Stimulated activated CD8-positive, alpha-beta memory T cell treated with anti-CD3 and anti-CD28 coated beads, Interleukin-7, amount 100 ng/mL, for 1 hour (primary cell): ENCODE results near the gene PUM2.
A peak's percentile ranks its signal among the peaks of the same experiment; 100 is the strongest.
"Not testable (repeated sequence)": the region's sequence is repeated elsewhere in the genome, so short reads cannot be mapped to it uniquely, and the experiment has no call there.

Experiments
- DNase-seq, 2 donors: peaks; one replicate each; pipeline ENCODE4 v3.0.0-alpha.2; 2020; ENCODE audit warnings: low read depth in 2 of 2

PUM2 gene

GRCh38 chr2:20371323-20372025, 20.8 kb upstream of the PUM2 start:
- no peak for DNase-seq

- no peak for DNase-seq
Measured at GRCh38 chr2:20370191-20370590, 19.5 kb upstream of the PUM2 start.

DNA sequence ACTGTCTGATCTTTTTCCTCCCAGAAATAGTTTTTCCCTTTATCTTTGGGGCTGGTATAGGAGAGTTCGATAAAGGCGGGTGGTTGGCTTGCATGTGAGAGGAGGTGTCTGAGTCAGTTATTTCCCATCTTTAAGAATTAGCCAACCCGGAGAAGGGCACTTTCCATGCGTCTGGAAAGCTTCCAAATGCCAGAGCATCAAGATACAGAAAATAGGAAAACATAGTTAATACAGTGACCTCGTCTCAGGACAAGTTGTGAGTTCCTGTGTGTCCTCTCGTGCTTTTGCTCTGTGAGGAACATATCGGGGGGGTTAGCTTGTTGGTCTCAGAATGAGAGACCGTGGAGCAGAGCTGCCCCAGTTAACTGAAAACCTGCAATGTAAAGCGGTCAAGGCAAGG, 18.7 kb upstream of the PUM2 start:
- DNase-seq = no peak

- no peak for DNase-seq
Measured at GRCh38 chr2:20368706-20369105, 18.1 kb upstream of the PUM2 start.

GRCh38 chr2:20367929-20368328, 17.3 kb upstream of the PUM2 start:
- not testable (repeated sequence) for DNase-seq

- no peak for DNase-seq
Measured at GRCh38 chr2:20366672-20367116, 16.1 kb upstream of the PUM2 start.

DNA sequence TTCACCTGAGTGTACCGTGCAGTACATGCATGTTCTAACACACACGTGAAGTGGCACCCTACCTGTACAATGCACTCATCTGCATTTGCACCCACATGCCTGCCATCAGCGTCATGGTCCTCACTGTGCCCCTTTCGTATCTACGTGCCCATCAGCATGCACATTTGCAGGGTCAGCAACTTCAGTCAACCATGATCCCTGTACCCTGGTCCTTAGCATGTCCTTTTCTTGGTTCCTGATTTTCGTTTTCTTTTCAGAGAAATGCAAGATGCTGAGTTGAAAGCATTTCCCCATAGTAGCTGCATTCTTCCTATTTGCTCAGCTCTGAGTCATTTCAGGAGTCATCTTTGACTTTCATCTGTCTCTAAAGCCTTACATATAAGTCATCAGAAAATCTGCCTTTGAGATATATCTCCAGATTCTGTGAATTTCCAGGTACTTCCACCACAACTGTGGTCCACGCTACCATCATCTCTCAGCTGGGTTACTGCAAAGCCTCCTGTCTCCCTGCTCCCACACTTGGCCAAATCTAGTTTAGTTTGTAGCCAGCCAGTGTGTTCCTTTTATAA, 14.7 kb upstream of the PUM2 start:
- DNase-seq = no peak

GRCh38 chr2:20363578-20363977, 12.9 kb upstream of the PUM2 start:
- no peak for DNase-seq

DNA sequence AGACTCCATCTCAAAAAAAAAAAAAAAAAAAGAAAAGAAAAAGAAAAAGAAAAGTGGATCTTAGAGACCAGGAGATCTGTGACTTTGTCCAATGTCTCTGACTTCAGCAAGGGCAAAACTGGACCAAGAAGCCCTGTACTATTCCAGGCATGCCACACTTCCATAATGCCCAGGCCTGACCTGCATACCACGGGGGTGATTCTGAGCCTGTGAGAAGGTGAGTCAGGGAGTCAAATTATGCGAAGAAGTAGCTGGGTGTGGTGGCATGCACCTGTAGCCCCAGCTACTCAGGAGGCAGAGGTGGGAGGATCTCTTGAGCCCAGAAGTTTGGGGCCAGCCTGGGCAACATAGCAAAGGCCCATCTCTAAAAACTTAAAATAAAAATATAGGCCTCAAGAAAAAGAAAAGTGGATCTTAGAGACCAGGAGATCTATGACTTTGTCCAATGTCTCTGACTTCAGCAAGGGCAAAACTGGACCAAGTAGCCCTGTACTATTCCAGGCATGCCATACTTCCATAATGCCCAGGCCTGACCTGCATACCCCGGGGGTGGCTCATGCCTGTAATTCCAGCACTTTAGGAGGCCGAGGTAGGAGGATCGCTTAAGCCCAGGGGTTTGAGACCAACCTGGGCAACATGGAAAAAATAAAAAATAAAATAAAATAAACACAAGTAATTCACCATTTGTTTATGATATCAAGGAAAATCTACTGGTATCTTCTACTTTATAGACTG, 12.2 kb upstream of the PUM2 start:
- no peak for DNase-seq

GRCh38 chr2:20361893-20362292, 11.2 kb upstream of the PUM2 start:
- no peak for DNase-seq

DNA sequence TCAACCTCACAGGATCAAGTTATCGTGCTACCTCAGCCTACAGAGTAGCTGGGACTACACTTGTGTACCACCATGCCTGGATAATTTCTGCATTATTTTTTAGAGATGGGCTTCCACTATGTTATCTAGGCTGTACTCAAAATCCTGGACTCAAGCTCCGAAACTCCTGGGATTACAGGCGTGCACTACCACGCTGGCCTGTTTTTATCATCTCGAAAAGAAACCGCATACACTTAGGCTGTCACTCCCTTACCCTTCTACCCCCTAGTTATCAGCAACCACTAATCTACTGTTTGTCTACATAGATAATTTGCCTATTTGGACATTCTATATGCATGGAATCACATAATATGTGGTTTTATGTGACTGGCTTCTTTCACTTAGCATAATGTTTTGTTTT, 8.5 kb upstream of the PUM2 start:
- DNase-seq = no peak

- no peak for DNase-seq
Measured at GRCh38 chr2:20357638-20358389, 7.2 kb upstream of the PUM2 start.

DNA sequence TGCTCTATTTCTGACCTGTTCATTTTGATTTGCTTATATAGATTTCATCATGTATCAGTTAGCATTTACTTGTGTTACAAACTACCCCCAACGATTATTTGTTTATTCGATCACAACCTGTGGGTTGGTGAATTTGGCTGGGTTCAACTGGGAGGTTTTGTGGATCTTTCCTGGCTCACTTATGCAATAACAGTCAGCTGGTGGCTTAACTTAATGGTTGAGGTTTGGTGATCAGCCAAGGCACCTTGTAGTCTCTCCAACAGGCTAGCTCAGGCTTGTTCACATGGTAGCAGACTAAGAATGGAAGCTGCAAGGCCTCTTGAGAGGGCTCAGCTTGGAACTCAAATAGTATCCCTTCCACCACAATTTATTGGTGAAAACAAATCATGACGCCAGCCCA, 5.4 kb upstream of the PUM2 start:
- DNase-seq = no peak

DNA sequence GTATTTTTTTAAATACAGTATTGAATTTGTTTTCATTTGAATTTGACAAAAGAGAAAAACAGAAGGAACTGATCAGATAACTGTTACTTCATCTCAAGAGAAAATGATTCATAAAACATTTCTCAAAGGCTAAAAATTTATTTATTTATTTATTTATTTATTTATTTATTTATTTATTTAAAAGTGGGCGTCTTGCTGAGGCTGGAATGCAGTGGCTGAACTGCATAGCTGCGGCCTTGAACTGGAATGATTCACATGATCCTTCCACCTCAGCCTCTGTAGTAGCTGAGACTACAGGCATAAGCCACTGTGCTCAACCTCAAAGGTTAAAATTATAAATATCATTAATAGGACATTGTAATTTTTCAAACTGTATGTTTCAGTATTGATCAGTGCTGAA, 4.5 kb upstream of the PUM2 start:
- no peak for DNase-seq

- DNase-seq = no peak
Measured at GRCh38 chr2:20353241-20353992, 2.8 kb upstream of the PUM2 start.

GRCh38 chr2:20352581-20353216, 2.1 kb upstream of the PUM2 start:
- DNase-seq = no peak

GRCh38 chr2:20352230-20352578, 1.6 kb upstream of the PUM2 start:
- no peak for DNase-seq

DNA sequence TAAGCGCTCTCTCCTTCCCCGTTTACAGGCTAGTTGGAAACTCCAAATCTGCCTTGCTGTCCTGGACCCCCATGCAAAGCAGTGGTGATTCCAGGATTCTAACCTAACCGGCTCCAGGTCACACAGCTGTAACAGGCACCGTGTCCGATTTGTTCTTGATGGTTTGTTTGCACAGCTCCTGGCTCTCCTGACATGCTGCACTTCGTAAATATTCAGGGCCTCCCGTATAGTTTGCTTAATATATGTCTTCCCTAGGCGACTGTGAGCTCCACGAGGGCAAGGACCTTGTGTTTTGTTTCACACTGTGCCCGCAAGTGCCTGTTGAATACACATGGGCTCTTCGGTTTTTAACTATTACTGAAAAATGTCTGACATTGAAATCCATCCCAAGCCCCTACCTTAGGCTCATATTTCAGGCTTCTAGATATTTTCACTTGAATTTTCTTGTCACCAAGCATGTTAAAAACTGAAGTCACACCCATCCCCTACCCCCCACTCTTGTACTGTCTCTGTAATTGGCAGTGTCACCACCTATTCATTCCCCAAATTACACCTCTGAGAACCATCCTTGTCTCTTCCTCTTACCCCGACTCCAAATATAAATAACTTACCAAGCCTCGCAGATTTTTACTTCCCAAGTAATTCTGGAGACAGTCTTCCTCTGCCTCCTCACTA, 1.0 kb upstream of the PUM2 start:
- no peak for DNase-seq

- DNase-seq = peak; percentile 30 to 32
Measured at GRCh38 chr2:20350041-20350712, 467 bp downstream of the PUM2 start.

- no peak for DNase-seq
Measured at GRCh38 chr2:20349513-20349921, 1.1 kb downstream of the PUM2 start.
